Endometrial microvascular endothelial cells (primary cell): ENCODE data around the gene FAM222A. TPM values are rescaled to one million over a fixed set of nuclear protein-coding genes. Genes with fewer than 3 reads are reported as not detected.

Source experiments
- in situ Hi-C: cut with HindIII; loops from 2 replicates; pipeline ENCODE4 v1.10.0; 2017; ENCODE audit warnings: low sequenced_read_pairs, low pct_unique_long_range_greater_than_20kb; ENCODE audit errors: inconsistent ontology term
- total RNA-seq: library from RNA; depleted of rRNA; stranded (reverse); fragments of >200 nt; gene quantifications from one replicate; pipeline ENCODE4 v1.2.3, GENCODE V29; 2015; ENCODE audit errors: inconsistent ontology term

The FAM222A gene
- 1.0 TPM for total RNA-seq

DNA sequence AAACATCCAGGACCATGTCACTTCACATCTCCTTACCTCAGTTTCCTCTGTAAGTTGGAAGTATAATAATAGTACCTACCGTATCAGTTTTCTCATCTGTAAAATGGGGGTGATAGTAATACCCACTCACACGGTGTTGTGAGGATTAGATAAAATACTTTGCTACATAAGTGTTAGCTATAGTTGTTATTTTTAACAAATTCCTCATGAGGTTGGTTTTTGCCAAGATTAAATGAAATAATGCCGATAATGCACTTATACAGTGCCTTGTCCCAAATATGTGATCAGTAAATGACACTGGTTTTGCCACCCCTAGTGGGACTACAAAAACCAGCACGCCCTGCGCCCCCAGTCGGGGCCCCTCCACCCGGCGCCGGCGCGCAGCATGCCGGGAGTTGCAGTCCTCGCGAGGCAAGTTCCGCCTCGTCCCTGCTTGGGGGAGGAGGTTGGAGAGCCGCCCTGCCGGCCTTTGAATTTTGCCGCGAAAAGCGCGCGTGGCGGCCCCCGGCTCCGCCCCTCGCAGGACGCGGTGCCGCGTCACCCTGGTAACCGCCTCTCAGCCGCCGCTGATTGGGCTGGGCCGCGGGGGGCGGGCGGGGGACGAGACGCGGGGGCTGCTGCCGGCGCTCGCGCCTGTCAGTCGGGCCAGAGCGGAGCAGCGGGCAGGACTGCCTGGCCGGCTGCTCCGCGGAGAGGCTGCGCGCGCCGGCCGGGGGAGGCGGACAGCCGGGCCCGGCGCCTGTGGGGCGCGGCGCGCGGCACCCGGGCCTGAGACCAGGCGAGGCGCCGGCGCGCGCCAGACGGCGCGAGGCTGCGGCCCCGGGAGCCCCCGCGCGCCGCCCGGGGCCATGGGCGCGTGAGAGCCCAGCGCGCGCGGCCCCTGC is at the start of gene FAM222A:
TSS of gene FAM222A (plus strand) at position 639 of the 884 bp plus-strand sequence. CDS start 30,322 bp downstream, outside the sequence.
- in situ Hi-C loops = no loop called here

DNA sequence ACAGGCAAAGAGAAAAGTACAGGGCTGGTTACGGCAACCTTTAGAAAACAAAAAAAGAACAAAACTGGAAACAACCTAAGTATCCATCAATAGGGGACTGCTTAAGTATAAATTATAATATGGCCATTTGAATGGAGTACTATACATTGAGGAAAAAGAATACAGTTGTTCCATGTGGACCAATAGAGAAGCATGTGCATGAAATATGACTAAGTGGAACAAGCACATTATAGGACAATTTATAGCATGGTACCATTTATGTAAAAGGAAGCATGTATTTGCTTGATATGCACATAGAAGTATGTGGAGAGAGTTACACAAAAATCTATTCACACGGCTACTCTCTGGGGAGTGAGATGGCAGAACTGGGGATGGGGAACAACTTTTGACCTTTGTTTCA is 49.2 kb upstream of the FAM222A start:
- in situ Hi-C loops = no loop called here

DNA sequence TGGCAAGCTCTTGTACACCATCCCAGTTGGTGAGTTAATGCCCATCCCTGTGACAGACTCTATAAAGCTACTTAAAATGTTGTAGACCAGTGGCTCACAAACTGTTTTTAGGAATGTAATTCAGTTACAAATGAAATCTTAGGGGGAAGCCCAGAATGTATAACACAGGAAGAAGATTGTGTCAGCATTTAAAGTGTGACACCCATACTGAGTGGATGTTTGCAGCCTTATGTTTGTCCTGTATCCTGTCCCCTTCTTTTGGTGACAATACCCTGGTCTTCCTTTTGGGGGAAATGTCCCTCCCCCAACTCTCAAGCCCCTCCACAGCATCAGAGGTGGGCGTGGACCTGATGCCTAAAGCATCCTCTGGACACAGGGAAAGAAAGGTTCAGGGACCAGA is 47.6 kb upstream of the FAM222A start:
- in situ Hi-C loops = no loop called here

DNA sequence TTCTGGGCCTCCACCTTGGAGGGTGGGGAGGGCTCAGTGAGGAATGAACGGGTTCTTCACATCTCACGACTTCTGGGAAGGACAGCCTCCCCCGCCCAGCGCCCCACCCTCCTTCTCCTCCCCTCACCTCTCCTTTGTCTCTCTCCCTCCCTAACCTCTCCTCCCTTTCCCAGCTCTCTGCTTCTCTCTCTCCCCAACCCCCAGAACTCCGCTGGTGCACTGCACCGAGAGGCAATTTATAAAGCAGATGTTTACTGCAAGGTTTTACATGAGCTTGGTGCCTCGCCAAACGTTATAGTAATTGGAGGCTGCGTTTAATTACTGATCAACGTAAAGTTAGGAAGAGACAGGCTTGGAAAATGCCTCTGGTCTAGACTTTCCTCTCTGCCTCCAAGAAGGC is 42.9 kb upstream of the FAM222A start:
- in situ Hi-C loops = no loop called here

DNA sequence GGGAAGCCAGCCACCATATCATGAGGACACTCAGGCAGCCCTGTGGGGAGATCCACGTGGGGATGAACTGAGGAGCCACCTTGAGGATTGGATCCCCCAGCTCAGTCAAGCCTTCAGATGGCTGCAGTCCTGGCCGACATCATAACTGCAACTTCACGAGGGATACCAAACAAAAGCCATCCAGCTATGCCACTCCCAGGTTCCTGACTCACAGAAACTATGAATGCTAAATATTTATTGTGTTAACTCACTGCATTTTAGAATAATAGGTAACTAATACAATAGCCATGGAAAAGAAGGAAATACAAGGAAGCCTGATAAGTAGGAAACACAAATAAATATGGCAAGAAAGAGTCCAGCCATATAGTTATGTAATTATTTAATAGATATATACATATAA is 42.1 kb upstream of the FAM222A start:
- in situ Hi-C loops = no loop called here

DNA sequence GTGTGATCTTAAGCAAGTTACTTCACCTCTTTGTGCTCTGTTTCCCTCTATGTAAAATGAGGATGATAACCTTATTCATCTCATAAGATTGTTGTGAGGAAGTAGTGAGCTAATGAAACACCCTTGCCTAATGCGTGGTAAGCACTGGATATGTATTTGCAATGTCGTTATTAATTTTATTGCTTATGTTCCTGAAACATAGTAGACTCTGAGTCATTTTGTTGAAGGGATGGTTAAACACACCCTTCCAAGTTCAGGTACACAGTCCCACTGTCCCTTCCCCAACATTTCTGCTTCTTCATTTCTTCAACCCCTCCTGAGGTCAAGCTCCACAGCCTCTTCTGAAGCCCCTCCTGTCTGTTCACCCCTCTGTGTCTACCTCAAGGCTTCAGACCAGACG is 40.2 kb upstream of the FAM222A start:
- in situ Hi-C loops = no loop called here

DNA sequence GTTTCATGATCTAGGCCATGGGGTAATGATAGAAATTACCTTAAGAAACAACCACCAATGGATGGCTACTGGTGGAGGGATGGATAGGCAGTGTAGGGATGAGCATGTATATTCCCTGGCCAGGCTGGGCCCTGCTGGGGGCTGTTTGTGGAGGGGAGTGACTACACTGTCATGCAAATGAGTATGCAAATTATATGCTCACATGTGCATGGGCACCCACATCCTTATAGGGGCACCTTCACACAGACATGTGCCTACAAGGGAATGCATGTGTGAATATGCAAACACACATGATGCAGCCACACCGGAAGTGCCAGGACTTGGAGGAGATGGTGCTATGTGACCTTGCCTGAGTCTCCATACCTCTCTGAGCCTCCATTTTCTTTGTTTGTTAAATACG is 39.7 kb upstream of the FAM222A start:
- in situ Hi-C loops = no loop called here

DNA sequence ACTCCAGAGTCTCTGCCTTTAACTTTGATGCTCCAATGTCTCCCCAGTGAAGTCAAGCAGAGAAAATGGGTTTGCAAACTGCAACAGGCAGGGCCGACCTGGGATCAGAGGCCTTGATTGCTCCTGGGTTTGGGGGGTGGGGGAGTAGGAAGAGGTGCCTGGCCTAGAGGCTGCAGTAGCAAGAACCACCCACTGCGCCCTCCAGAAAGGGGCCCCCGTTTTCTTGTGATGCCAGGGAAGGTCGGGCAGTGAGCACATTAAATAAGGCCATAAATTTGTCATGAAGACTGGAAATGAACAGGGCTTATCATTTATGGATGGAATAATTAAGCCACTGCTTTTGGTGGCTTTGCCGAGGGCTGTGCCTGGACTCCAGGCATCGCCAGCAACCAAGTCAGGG is 38.2 kb upstream of the FAM222A start:
- in situ Hi-C loops = no loop called here

DNA sequence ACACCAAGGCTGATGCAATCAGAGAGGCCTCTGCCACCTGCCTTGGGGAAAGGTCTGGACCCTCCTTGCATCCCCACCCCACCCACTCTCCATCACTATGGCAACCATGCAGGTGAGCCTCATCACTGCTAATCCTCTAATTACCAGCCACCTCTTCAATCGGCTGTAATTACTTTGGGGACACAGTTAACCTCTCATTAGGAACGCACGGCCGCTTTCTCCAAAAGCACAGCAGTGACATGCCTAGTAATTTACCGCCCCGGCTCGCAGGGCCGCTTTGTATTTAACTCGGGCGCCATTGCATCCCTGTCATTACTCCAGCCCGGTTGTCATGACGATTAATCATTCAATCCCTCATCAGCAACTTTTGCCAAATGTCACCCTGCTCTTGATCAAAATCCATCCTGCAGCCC is 36.3 kb upstream of the FAM222A start:
- in situ Hi-C loops = no loop called here

DNA sequence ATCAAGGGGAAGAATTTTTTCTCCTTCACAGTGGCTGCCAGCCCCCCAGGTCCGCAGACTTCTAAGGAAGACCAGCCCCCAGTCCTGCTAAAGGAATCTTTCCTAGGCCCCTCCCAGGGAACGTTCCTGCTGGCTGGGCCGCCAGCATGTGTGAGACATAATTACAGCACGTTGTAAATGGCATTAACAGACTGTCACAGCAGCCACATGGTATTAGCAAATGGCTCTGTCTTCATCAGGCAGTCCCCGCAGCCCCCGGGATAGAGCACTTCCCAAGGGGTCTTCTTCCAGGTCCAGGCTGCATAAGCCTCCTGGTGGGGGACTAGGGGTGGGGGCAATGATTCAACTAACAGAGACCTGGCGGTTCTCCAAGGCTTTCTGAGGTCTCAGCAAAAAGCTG is 34.9 kb upstream of the FAM222A start:
- in situ Hi-C loops = no loop called here

DNA sequence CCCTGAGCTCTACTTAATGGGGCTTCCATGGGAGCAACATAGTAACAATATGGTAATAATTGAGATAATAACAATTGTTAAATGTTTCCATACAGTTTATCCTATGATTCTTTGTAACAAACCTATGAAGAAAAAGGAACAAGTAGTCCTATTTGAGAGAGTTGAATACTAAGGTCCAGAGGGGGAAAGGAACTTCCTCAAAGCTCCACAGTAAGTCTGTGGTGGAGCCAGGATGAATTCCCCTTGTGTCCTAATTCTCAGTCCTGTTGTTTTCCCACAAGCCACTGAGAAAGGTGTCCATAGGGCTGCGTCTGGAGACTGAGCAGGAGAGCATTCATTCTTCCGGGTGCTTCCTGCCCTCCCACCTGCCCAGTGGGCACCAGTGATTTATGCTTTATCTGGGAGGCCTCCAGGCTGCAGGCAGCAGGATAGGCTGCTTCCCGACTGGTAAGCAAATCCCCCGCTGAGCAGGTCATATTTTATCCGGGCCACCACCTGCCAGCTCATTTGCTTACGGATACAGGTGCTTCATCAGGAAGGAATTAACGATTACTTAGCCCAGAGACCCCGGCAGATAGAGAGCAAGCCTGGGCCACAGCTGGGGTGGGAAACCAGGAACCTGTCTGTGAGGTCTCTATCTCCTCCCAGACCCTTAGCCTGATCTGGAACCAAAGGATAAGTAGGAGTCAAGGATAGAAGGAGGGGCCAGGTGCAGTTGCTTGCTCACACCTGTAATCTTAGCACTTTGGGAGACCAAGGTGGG is 33.9 kb upstream of the FAM222A start:
- in situ Hi-C loops = no loop called here

DNA sequence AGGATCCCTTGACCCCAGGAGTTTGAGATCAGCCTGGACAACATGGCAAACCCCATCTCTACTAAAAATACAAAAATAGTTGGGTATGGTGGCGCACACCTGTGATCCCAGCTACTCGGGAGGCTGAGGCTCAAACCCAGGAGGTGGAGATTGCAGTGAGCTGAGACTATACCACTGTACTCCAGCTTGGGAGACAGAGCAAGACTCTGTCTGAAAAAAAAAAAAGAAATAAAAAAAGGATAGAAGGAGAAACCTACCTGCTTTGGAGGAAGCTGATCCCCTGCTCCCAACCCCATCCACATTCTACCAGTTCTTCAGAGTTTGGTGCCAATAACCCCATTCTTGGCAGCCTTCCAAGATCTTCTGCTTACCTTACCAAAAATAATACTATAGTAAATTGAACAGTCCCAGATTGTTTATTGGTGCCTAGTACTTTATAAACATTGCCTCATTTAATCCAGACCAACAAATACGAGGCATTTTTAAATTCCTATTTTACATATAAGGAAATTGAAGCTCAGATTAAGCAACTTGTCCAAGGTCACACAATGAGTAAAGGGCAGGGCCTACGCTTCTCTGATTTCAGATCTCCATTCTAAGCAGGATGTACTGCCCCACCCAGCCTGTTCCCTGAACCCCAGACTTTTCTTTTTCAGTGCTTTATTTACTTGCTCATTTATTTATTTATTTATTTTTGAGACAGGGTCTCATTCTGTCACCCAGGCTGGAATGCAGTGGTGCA is 33.2 kb upstream of the FAM222A start:
- in situ Hi-C loops = no loop called here

DNA sequence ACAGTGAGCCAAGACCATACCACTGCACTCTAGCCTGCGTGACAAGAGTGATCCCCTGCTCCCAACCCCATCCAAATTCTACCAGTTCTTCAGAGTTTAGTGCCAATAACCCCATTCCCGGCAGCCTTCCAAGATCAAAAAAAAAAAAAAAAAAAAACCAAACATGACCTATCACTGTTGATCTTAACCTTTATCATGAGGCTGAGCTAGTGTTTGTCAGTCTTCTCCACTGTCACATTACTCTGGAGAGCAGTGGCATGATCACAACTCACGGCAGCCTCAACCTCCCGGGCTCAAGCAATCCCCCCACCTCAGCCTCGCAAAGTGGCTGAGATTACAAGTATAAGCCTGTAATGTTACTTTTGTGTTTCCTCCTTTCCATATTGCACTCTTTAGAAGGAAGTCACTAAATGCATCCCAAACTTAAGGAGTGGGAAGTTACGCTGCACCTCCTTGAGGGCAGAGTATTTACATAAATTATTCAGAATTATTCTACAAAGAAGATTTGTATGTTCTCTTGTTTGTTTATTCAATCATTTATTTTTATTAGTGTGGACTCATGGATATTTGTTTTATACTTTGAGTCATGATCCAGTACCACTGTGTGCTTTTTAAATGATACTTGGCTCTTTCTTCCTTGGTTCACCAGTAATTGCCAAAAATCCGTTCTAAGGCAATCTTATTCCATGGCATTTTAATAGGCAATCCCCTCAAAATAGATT is 31.5 kb upstream of the FAM222A start:
- in situ Hi-C loops = no loop called here

DNA sequence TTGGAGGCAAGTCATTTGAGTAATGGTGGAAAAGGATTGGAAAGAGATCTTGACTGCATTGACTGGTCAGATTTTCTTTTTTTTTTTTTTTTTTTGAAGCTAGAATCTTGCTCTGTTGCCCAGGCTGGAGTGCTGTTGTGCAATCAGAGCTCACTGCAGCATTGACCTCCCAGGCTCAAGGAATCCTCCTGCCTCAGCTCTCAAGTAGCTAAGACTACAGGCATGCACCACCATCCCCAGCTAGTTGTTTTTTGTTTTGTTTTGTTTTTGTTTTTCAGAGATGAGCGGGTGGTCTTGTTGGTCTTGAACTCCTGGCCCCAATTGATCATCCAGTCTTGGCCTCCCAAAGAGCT is 30.9 kb upstream of the FAM222A start:
- in situ Hi-C loops = no loop called here

DNA sequence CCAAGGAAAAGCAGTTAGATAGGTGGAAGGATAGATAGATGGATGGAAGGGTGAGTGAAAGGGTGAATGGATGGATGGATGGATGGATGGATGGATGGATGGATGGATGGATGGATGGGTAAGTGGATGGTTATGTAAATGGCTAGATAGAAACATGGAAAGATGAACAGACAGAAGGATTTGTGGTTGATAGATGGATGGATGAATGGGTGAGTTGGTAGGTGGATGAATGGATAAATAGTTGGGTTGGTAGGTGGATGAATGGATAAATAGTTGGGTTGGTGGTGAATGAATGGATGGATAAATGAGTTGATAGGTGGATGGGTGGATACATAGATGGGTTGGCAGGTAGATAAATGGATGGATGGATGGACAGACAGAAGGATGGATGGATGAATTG is 30.3 kb upstream of the FAM222A start:
- in situ Hi-C loops = no loop called here

DNA sequence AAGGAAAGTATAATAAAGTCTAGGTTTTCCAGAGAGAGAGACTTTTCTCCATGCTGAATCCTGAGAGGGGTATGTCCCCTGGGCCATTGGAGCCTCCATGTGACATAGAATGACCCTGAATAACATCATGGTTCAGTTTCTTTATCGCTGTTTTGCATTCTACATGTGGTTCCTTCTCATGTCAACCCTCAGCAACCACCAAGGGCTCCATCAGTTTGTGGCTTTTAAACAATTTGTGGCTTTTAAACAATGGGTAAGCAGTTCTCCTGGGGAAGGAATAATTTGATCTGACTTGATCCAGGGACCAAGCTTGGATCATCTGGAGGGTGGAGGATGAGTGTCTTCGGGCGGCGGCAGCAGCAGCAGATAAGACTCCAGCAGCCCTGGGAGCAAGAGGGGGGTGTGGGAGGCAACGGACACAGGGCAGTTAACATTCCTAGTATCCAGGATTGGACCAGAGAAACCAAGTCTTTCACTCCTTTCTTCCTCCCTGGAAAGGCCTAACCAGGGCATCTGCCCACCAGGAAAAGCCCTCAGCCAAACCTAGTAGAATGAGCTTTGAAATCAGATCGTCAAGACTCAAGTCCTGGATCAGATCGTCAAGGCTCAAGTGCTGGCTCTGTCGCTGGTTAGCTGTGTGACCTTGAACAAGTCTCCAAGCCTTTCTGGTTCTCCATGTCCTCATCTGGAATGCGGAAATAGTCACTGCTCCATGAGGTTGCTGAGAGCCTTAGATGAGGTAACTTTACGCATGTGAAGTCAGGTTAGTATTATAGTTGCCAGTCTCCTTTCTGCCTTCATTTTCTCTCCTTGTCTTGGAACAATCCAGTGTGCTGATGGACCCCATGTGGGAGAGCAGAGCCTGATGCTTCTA is 27.8 kb upstream of the FAM222A start:
- in situ Hi-C loops = no loop called here

DNA sequence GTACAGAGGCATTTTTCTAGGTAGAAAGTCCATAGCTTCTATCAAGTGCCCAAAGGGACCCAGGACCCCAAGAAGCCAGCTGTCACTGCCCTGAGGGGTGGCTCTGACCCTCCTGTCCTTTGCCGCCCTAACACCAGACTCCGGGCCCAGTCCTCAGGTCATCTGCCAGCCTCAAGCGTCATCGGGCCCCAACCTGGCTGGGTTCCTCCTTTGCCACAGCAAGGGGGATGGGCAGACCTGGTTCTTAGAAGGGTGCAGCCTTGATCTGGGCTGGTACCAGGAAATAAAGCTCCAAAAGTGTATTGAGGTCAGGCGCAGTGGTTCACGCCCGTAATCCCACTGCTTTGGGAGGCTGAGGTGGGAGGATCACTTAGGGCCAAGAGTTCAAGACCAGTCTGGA is 27.1 kb upstream of the FAM222A start:
- in situ Hi-C loops = no loop called here

DNA sequence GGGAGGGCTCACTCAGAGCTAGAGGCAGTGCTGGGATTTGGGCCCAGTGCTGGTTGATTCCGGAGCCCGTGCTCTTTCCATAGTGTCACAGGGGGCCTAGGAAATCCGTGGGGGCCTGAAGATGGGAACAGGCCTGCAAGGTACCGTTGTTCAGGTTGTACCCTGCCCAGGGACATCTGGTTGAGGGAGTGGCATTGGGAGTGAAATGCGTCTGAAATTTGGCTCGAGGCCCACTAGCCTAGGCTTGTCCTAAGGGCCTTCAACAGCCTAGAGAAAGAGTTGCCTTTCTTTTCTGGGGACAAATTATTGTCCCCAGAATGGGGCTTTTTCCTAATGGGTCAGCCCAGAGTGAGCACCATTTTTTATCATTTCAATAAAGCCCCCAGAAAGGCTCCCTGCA is 26.4 kb upstream of the FAM222A start:
- in situ Hi-C loops = no loop called here
